GM21723 (cell line): ENCODE data around the gene ADGRF4.
"Not testable (repeated sequence)": the region's sequence is repeated elsewhere in the genome, so short reads cannot be mapped to it uniquely, and the experiment has no call there.

Source experiments
- ATAC-seq: cut with Tn5 transposase; IDR thresholded peaks from one replicate; pipeline ENCODE4 v1.9.1; 2021; ENCODE audit warnings: mild to moderate bottlenecking, moderate library complexity; ENCODE audit not compliant: unreplicated experiment

ADGRF4 gene

GRCh38 chr6:47733879-47734558 lies 35.6 kb downstream of the ADGRF4 start:
- peak; percentile 66 for ATAC-seq

- ATAC-seq = no peak
These were observed 36.6 kb downstream of the ADGRF4 start for GRCh38 chr6:47734831-47735481.

- no peak for ATAC-seq
These were observed 37.8 kb downstream of the ADGRF4 start for GRCh38 chr6:47736083-47736700.

GRCh38 chr6:47737406-47737805 lies 39.0 kb downstream of the ADGRF4 start:
- no peak for ATAC-seq

GRCh38 chr6:47740714-47741113 lies 42.3 kb downstream of the ADGRF4 start:
- no peak for ATAC-seq

GRCh38 chr6:47741807-47742206 lies 43.4 kb downstream of the ADGRF4 start:
- ATAC-seq = peak; percentile 51

GRCh38 chr6:47743744-47744143 lies 45.4 kb downstream of the ADGRF4 start:
- no peak for ATAC-seq

- not testable (repeated sequence) for ATAC-seq
These were observed 46.9 kb downstream of the ADGRF4 start for GRCh38 chr6:47745269-47745668.

GRCh38 chr6:47749757-47750156 lies 51.4 kb downstream of the ADGRF4 start:
- no peak for ATAC-seq

GRCh38 chr6:47752801-47753200 lies 54.4 kb downstream of the ADGRF4 start:
- no peak for ATAC-seq

GRCh38 chr6:47759364-47759763 lies 61.0 kb downstream of the ADGRF4 start:
- ATAC-seq = no peak

GRCh38 chr6:47762502-47762901 lies 64.1 kb downstream of the ADGRF4 start:
- ATAC-seq = no peak

GRCh38 chr6:47766445-47766844 lies 68.1 kb downstream of the ADGRF4 start:
- no peak for ATAC-seq

- no peak for ATAC-seq
These were observed 68.7 kb downstream of the ADGRF4 start for GRCh38 chr6:47767102-47767501.

GRCh38 chr6:47769982-47770381 lies 71.6 kb downstream of the ADGRF4 start:
- ATAC-seq = no peak
